NCI-H1417 (cell line): ENCODE data around the gene ABRAXAS1.

Experiments used
- DNase-seq, 3 experiments: peaks; one replicate each; lab custom pipeline; 2025; lab: John Stamatoyannopoulos, UW

The ABRAXAS1 gene

DNA sequence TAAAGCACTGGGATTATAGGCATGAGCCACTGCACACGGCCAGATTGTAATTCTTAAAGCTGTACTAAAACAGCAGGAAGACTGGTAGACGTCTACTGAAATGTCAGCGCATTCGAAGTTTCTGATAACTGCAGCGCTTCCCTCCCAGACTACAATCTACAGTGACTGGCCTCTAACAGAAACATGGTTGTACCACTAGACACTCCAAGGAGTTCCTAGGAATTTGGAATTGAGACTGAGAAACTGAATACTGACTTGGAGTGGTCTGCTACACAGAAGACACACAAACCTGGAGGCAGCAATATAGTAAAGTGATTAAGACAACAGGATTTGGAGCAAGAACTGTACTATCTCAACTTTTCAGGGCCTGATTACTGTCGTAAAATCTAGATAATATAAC, 30.2 kb downstream of the ABRAXAS1 start:
- no peak for DNase-seq

DNA sequence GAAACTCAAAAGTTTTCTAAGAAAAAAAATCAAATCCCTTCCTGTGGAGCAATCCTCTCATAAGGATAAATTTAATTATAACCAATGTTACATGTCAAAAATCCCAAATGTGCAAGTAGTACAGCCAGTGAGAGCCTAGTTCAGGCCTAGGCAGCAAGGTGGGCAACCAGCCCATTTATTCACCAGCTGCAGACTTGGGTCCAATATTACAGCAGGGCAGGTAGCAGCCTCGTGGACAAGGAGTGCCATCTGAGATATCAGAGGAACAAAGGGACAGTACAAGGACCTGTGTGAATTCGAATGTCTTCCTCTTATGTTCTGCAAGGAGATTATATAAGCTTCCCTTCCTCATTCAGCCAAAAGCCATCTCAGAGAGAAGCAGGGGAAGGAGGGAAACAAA, 35.9 kb downstream of the ABRAXAS1 start:
- no peak for DNase-seq

DNA sequence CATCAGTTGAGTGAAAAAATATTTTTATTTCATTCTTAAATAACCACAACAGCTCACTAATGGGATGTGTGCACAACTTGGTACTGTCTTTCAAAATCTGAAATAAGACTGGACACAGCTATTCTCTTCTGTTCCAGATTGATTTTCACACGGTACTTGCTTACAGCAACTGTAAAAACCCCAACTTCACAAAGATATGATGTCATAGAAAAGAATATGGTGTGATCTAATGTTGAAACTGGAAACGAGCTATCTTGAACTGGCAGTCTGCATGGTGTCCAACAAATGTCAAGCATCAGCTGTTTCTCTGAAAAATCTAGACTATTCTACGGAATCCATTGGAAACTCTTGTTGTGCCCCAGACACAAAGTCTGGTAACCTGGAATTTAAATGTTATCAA, 44.0 kb downstream of the ABRAXAS1 start:
- DNase-seq, result no peak

DNA sequence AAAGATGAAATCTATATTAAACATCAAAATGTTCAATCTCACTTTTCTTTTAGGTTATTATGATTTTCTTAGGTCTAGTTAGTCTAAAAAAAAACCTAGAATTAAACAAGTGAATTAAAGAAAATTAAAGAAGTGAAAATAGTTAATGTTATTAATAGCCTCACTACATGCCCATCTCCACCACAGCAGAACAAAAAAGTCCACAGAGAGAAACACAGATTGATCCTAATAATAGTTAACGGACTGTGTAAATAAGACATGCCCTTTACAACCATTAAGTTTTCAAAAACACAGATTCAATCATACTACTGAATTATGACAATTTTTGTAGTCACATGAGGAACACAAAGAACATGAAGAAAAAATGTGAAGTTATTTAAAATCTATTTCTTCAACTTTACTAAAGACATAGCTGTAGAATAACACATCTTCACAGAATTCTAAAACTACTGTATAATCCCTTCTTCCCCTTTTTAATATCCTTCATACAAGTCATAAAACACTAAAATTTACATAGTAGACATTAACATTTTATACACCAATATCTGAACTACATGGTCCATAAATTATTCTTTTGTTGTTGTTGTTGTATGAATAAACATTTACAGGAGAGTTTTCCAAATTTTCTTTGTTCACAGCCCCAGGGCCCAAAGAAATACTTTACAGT, 44.6 kb downstream of the ABRAXAS1 start:
- DNase-seq, result no peak

DNA sequence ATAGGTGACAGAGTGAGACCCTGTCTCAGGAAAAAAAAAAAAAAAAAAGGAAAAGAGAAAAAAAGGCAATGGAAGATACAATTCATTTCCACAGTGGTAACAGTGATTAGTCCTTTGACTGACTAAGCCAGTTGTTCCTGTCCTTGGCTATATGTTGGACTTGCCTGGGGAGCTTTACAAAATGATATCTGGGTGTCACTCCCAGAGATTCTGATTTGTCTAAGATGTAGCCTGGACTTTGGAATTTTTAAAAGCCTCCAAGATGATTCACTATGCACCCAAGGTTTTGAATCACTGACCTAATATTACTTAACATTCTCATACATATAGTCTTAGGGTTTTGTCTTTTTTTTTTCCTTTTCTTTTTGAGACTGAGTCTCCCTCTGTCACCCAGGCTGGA, 46.2 kb downstream of the ABRAXAS1 start:
- DNase-seq, result no peak

DNA sequence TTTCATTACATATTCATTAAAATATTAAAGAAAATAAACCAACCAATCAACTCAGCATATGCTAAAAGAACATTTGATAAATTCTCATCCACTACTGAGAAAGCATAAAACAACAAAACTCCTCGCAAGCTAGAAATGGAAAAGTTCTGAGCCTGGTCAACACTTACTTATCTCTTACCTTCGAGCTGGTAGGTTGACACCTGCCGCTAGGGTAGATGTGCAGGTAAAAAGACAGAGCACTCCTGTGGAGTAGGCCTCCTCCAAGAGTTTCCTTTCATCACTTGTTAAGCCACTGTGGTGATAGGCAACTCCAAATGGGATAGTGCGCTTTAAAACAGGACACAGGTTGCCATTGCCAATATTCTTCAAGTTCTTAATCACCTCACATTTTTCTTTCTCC, 48.2 kb downstream of the ABRAXAS1 start:
- DNase-seq, result no peak

DNA sequence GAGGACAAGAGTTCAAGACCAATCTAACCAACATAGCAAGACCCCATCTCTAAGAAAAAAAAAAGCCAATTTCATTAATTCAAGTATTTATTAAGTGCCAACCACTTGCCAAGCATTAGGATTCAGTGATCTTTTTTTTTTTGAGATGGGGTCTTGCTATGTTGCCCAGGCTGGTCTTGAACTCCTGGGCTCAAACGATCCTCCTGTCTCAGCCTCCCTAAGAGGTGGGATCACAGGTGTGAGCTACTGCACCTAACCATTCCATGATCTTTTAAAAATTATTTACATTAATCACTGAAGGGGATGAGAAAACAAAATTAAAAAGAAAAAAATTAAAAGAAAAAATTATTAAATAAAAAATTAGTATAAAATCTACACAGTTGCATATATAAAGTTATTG, 53.7 kb downstream of the ABRAXAS1 start:
- no peak for DNase-seq

DNA sequence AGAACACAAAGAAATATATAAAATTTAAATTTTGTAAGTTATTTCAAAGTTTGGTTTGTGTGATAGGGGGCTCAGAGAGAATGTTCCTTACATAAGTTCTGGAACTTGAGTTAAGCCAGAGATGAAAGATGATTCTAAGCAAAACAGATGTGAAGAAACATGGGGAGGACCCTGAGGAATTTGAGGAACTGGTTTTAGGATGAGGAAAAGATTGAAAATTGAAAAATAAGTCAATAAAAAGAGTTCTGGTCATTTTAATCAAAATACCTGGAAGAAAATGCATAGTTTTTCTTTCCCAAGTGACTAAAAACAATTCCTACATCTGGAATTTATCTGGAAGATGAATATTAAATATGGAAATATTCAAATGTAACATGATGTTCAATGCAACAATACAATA, 66.7 kb downstream of the ABRAXAS1 start:
- no peak for DNase-seq

DNA sequence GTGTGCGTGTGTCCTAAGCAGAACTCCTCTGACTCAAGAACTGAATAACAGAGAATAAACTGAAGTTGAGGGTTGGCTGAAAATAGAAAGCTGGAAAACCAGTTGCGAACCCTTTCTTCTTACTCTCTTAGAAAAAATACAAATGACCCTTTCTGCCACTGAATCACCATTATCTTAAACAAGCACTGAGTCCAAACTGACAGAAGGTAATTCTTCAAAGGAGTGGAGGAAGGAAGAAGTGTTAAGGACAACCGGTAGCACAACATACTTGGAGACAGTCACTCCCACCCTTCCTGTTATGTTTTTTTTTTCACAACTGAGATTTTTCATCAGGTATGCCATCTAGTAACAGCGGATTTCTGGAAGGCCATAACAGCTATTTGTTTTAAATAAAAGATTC, 67.3 kb downstream of the ABRAXAS1 start:
- no peak for DNase-seq

DNA sequence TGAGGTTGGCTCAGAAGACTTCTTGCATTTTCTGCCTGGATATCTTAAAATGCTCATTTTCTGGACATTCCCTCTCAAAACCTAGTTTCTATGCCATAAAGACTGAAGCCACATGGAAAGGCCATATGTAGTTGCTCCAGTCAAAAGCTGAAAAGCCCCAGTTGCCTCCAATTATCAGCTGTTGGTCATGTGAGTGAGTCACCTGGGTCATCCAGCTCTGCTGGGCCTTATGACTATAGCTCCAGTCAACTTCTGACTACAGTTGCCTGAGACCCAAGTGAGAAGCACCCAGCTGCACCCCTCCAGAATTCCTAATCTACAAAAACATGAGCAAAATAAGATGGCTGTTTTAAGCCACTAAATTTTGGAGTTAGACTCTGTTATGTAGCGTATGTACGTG, 71.2 kb downstream of the ABRAXAS1 start:
- no peak for DNase-seq
